HG03439 (cell line): ENCODE measurements around the gene ARHGEF7.

Experiments
- ATAC-seq: cut with Tn5 transposase; IDR thresholded peaks from one replicate; pipeline ENCODE4 v1.9.1; 2021; ENCODE audit warnings: mild to moderate bottlenecking, moderate library complexity; ENCODE audit not compliant: unreplicated experiment

The ARHGEF7 gene

GRCh38 chr13:111319998-111320911 is 205.1 kb downstream of the ARHGEF7 start, which contains the start of gene TEX29:
Gene TEX29 (plus strand): TSS chr13:111320642. CDS start chr13:111320891, 249 bp downstream.
- no peak for ATAC-seq

- ATAC-seq = no peak
Measured at GRCh38 chr13:111322001-111322915, 207.1 kb downstream of the ARHGEF7 start.

GRCh38 chr13:111322916-111323331 is 207.8 kb downstream of the ARHGEF7 start:
- no peak for ATAC-seq

- ATAC-seq = no peak
Measured at GRCh38 chr13:111323549-111323948, 208.4 kb downstream of the ARHGEF7 start.

GRCh38 chr13:111323950-111324651 is 209.0 kb downstream of the ARHGEF7 start:
- ATAC-seq = no peak

- ATAC-seq = no peak
Measured at GRCh38 chr13:111324736-111325135, 209.6 kb downstream of the ARHGEF7 start.

GRCh38 chr13:111325146-111325890 is 210.2 kb downstream of the ARHGEF7 start:
- no peak for ATAC-seq

- ATAC-seq = no peak
Measured at GRCh38 chr13:111325941-111326620, 211.0 kb downstream of the ARHGEF7 start.

GRCh38 chr13:111326621-111326965 is 211.5 kb downstream of the ARHGEF7 start:
- ATAC-seq = no peak

GRCh38 chr13:111326981-111327642 is 212.0 kb downstream of the ARHGEF7 start:
- ATAC-seq = no peak

- ATAC-seq = no peak
Measured at GRCh38 chr13:111327730-111328573, 212.8 kb downstream of the ARHGEF7 start.

GRCh38 chr13:111328574-111329410 is 213.7 kb downstream of the ARHGEF7 start:
- ATAC-seq = no peak

GRCh38 chr13:111329641-111330040 is 214.5 kb downstream of the ARHGEF7 start:
- ATAC-seq = no peak

- no peak for ATAC-seq
Measured at GRCh38 chr13:111330066-111330610, 215.0 kb downstream of the ARHGEF7 start.

GRCh38 chr13:111335298-111335697 is 220.2 kb downstream of the ARHGEF7 start:
- no peak for ATAC-seq

GRCh38 chr13:111336666-111337065 is 221.6 kb downstream of the ARHGEF7 start:
- ATAC-seq = no peak

GRCh38 chr13:111337206-111337605 is 222.1 kb downstream of the ARHGEF7 start:
- no peak for ATAC-seq
